ENCODE results near the gene SLC9A9. TPM values are rescaled to one million over a fixed set of nuclear protein-coding genes. Genes with fewer than 3 reads are reported as not detected.

Gene SLC9A9
- total and polyA plus RNA-seq, 2 donors: 20.5 to 21.2 TPM

- Histone ChIP-seq H3K4me3 (ENCODE audit: low read length in 2 of 2) (no peak overlapping the region), H3K4me1 (ENCODE audit: control insufficient read depth in 2 of 2, insufficient read depth in 2 of 2, low read length in 2 of 2) (peaks cover 0 to 29% of the 10 kb centered on the region in 2 donors), H3K36me3 (ENCODE audit: control insufficient read depth in 2 of 2, insufficient read depth in 2 of 2, low read length in 1 of 2) (no peaks in the 10 kb centered on the region), H3K27me3 (ENCODE audit: control insufficient read depth in 2 of 2, insufficient read depth in 1 of 2, low read length in 1 of 2) (no peaks in the 10 kb centered on the region), H3K27ac (ENCODE audit: low read depth in 1 of 2, low read length in 1 of 2) (no peak overlapping the region), H3K9me3 (ENCODE audit: control insufficient read depth in 2 of 2, insufficient read depth in 1 of 2, low read length in 1 of 2) (no peaks in the 10 kb centered on the region)
- DNase-seq (ENCODE audit: low read depth in 6 of 9, low spot score in 9 of 9): no peak
- 93% methylated on average over 9 of the region's 9 CpGs for WGBS
Measured at GRCh38 chr3:143244516-143245063, 603.7 kb downstream of the SLC9A9 start.

GRCh38 chr3:143243686-143244085 is 604.6 kb downstream of the SLC9A9 start:
- DNase-seq (ENCODE audit: low read depth in 6 of 9, low spot score in 9 of 9): no peak
- WGBS: 98% methylated on average over 6 of the region's 6 CpGs
- Histone ChIP-seq H3K27me3 (ENCODE audit: control insufficient read depth in 2 of 2, insufficient read depth in 1 of 2, low read length in 1 of 2) (no peaks in the 10 kb centered on the region), H3K27ac (ENCODE audit: low read depth in 1 of 2, low read length in 1 of 2) (no peak overlapping the region), H3K4me3 (ENCODE audit: low read length in 2 of 2) (no peak overlapping the region), H3K36me3 (ENCODE audit: control insufficient read depth in 2 of 2, insufficient read depth in 2 of 2, low read length in 1 of 2) (no peaks in the 10 kb centered on the region), H3K4me1 (ENCODE audit: control insufficient read depth in 2 of 2, insufficient read depth in 2 of 2, low read length in 2 of 2) (peaks cover 0 to 29% of the 10 kb centered on the region in 2 donors), H3K9me3 (ENCODE audit: control insufficient read depth in 2 of 2, insufficient read depth in 1 of 2, low read length in 1 of 2) (no peaks in the 10 kb centered on the region)

GRCh38 chr3:143242691-143243090 is 605.6 kb downstream of the SLC9A9 start:
- peaks cover 0 to 35% of the 10 kb centered on the region in 2 donors for H3K4me1 ChIP-seq (ENCODE audit: control insufficient read depth in 2 of 2, insufficient read depth in 2 of 2, low read length in 2 of 2)
- H3K9me3 ChIP-seq (ENCODE audit: control insufficient read depth in 2 of 2, insufficient read depth in 1 of 2, low read length in 1 of 2): no peaks in the 10 kb centered on the region
- H3K36me3 ChIP-seq (ENCODE audit: control insufficient read depth in 2 of 2, insufficient read depth in 2 of 2, low read length in 1 of 2): no peaks in the 10 kb centered on the region
- no peak for DNase-seq (ENCODE audit: low read depth in 6 of 9, low spot score in 9 of 9)
- H3K4me3 ChIP-seq (ENCODE audit: low read length in 2 of 2): no peak overlapping the region
- no peaks in the 10 kb centered on the region for H3K27me3 ChIP-seq (ENCODE audit: control insufficient read depth in 2 of 2, insufficient read depth in 1 of 2, low read length in 1 of 2)
- no peak overlapping the region for H3K27ac ChIP-seq (ENCODE audit: low read depth in 1 of 2, low read length in 1 of 2)
- WGBS: 73% methylated on average over 4 of the region's 4 CpGs

- no peak overlapping the region for H3K4me3 ChIP-seq (ENCODE audit: low read length in 2 of 2)
- H3K4me1 ChIP-seq (ENCODE audit: control insufficient read depth in 2 of 2, insufficient read depth in 2 of 2, low read length in 2 of 2): peaks cover 0 to 40% of the 10 kb centered on the region in 2 donors
- 66% methylated on average over 3 of the region's 3 CpGs for WGBS
- H3K9me3 ChIP-seq (ENCODE audit: control insufficient read depth in 2 of 2, insufficient read depth in 1 of 2, low read length in 1 of 2): no peaks in the 10 kb centered on the region
- H3K27me3 ChIP-seq (ENCODE audit: control insufficient read depth in 2 of 2, insufficient read depth in 1 of 2, low read length in 1 of 2): no peaks in the 10 kb centered on the region
- H3K27ac ChIP-seq (ENCODE audit: low read depth in 1 of 2, low read length in 1 of 2): no peak overlapping the region
- DNase-seq (ENCODE audit: low read depth in 6 of 9, low spot score in 9 of 9): no peak
- no peaks in the 10 kb centered on the region for H3K36me3 ChIP-seq (ENCODE audit: control insufficient read depth in 2 of 2, insufficient read depth in 2 of 2, low read length in 1 of 2)
Measured at GRCh38 chr3:143242101-143242500, 606.2 kb downstream of the SLC9A9 start.

- peaks cover 0 to 3% of the 10 kb centered on the region in 2 donors for H3K9me3 ChIP-seq (ENCODE audit: control insufficient read depth in 2 of 2, insufficient read depth in 1 of 2, low read length in 1 of 2)
- H3K27ac ChIP-seq (ENCODE audit: low read depth in 1 of 2, low read length in 1 of 2): no peak overlapping the region
- no peak overlapping the region for H3K4me3 ChIP-seq (ENCODE audit: low read length in 2 of 2)
- WGBS: 98% methylated on average over 3 of the region's 3 CpGs
- DNase-seq (ENCODE audit: low read depth in 6 of 9, low spot score in 9 of 9): no peak
- peaks cover 0 to 44% of the 10 kb centered on the region in 2 donors for H3K4me1 ChIP-seq (ENCODE audit: control insufficient read depth in 2 of 2, insufficient read depth in 2 of 2, low read length in 2 of 2)
- H3K27me3 ChIP-seq (ENCODE audit: control insufficient read depth in 2 of 2, insufficient read depth in 1 of 2, low read length in 1 of 2): no peaks in the 10 kb centered on the region
- no peaks in the 10 kb centered on the region for H3K36me3 ChIP-seq (ENCODE audit: control insufficient read depth in 2 of 2, insufficient read depth in 2 of 2, low read length in 1 of 2)
Measured at GRCh38 chr3:143241481-143241951, 606.8 kb downstream of the SLC9A9 start.

- peaks cover 0 to 46% of the 10 kb centered on the region in 2 donors for H3K4me1 ChIP-seq (ENCODE audit: control insufficient read depth in 2 of 2, insufficient read depth in 2 of 2, low read length in 2 of 2)
- WGBS: 93% methylated on average over 4 of the region's 4 CpGs
Measured at GRCh38 chr3:143240886-143241285, 607.4 kb downstream of the SLC9A9 start.

DNA sequence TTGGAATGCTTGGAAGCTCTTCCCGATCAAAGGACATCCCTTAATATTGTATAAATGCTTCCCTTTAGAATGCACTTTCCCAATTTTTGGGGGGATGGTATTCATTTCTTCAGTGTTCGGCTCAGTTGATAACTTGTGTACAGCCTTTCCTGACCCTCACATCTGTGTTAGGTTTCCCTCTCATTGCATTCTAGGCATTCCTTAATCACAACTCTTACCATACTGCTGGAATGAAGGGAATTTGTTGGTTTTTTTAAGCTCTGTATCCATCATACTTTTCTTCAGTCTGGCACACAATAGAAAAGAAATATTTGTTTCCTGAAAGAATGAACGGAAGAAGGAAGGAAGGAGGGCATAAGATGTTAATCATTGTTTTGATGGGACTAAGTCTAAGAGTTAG is 609.2 kb downstream of the SLC9A9 start:
- no peak for DNase-seq (ENCODE audit: low read depth in 6 of 9, low spot score in 9 of 9)
- peaks cover 0 to 3% of the 10 kb centered on the region in 2 donors for H3K9me3 ChIP-seq (ENCODE audit: control insufficient read depth in 2 of 2, insufficient read depth in 1 of 2, low read length in 1 of 2)
- WGBS: 81% methylated on average over 3 of the region's 3 CpGs
- no peak overlapping the region for H3K4me3 ChIP-seq (ENCODE audit: low read length in 2 of 2)
- H3K27me3 ChIP-seq (ENCODE audit: control insufficient read depth in 2 of 2, insufficient read depth in 1 of 2, low read length in 1 of 2): no peaks in the 10 kb centered on the region
- H3K36me3 ChIP-seq (ENCODE audit: control insufficient read depth in 2 of 2, insufficient read depth in 2 of 2, low read length in 1 of 2): no peaks in the 10 kb centered on the region
- no peak overlapping the region for H3K27ac ChIP-seq (ENCODE audit: low read depth in 1 of 2, low read length in 1 of 2)
- H3K4me1 ChIP-seq (ENCODE audit: control insufficient read depth in 2 of 2, insufficient read depth in 2 of 2, low read length in 2 of 2): peaks cover 0 to 27% of the 10 kb centered on the region in 2 donors

More at GRCh38 chr3:143240886-143241285, 607.4 kb downstream of the SLC9A9 start:
- Histone ChIP-seq H3K9me3 (ENCODE audit: control insufficient read depth in 2 of 2, insufficient read depth in 1 of 2, low read length in 1 of 2) (peaks cover 0 to 3% of the 10 kb centered on the region in 2 donors), H3K27me3 (ENCODE audit: control insufficient read depth in 2 of 2, insufficient read depth in 1 of 2, low read length in 1 of 2) (no peaks in the 10 kb centered on the region), H3K27ac (ENCODE audit: low read depth in 1 of 2, low read length in 1 of 2) (no peak overlapping the region), H3K36me3 (ENCODE audit: control insufficient read depth in 2 of 2, insufficient read depth in 2 of 2, low read length in 1 of 2) (no peaks in the 10 kb centered on the region), H3K4me3 (ENCODE audit: low read length in 2 of 2) (no peak overlapping the region)
- DNase-seq (ENCODE audit: low read depth in 6 of 9, low spot score in 9 of 9): no peak

DNA sequence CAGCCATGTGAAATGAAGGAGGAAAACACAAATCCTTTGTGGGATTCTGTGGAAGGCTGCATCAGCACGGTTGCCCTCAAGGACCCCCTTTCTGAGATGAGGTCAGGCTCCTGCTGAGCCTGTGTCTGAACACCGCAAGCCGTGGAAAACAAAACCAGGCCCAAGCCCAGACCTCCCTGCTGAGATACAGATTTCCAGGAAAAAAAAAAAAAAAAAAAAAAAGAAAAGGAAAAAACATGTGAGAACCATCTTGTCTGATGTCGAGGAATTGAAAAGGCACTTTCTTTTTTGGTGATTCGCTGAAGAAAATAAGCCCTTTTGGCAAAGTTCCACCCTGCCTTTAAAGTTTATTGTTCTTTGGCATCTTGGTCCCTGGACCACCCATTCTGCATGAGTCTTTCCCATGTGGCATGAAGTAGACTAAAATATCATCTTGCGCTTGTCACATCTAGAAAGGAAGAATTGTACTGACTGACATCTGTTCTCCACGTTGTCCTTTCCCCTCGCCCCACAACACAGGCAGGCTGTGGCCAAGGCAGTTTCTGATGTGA is 611.1 kb downstream of the SLC9A9 start:
- Histone ChIP-seq H3K27me3 (ENCODE audit: control insufficient read depth in 2 of 2, insufficient read depth in 1 of 2, low read length in 1 of 2) (no peaks in the 10 kb centered on the region), H3K9me3 (ENCODE audit: control insufficient read depth in 2 of 2, insufficient read depth in 1 of 2, low read length in 1 of 2) (peaks cover 0 to 3% of the 10 kb centered on the region in 2 donors)
- WGBS: 84% methylated on average over 8 of the region's 8 CpGs

GRCh38 chr3:143236226-143236964 is 611.9 kb downstream of the SLC9A9 start:
- Histone ChIP-seq H3K4me3 (ENCODE audit: low read length in 2 of 2) (no peak overlapping the region), H3K27ac (ENCODE audit: low read depth in 1 of 2, low read length in 1 of 2) (no peak overlapping the region), H3K9me3 (ENCODE audit: control insufficient read depth in 2 of 2, insufficient read depth in 1 of 2, low read length in 1 of 2) (peaks cover 0 to 3% of the 10 kb centered on the region in 2 donors), H3K36me3 (ENCODE audit: control insufficient read depth in 2 of 2, insufficient read depth in 2 of 2, low read length in 1 of 2) (no peaks in the 10 kb centered on the region), H3K4me1 (ENCODE audit: control insufficient read depth in 2 of 2, insufficient read depth in 2 of 2, low read length in 2 of 2) (peaks cover 0 to 26% of the 10 kb centered on the region in 2 donors), H3K27me3 (ENCODE audit: control insufficient read depth in 2 of 2, insufficient read depth in 1 of 2, low read length in 1 of 2) (no peaks in the 10 kb centered on the region)
- 96% methylated on average over 11 of the region's 11 CpGs for whole genome bisulfite sequencing
- DNase-seq (ENCODE audit: low read depth in 6 of 9, low spot score in 9 of 9): no peak

More for the DNA sequence above, 611.1 kb downstream of the SLC9A9 start:
- H3K27ac ChIP-seq (ENCODE audit: low read depth in 1 of 2, low read length in 1 of 2): peak overlapping the region in 1 of 2 donors; percentile 10
- H3K4me1 ChIP-seq (ENCODE audit: control insufficient read depth in 2 of 2, insufficient read depth in 2 of 2, low read length in 2 of 2): peaks cover 0 to 26% of the 10 kb centered on the region in 2 donors
- no peak for DNase-seq (ENCODE audit: low read depth in 6 of 9, low spot score in 9 of 9)
- no peaks in the 10 kb centered on the region for H3K36me3 ChIP-seq (ENCODE audit: control insufficient read depth in 2 of 2, insufficient read depth in 2 of 2, low read length in 1 of 2)
- no peak overlapping the region for H3K4me3 ChIP-seq (ENCODE audit: low read length in 2 of 2)
